HepG2 (cell line): ENCODE results near the gene CFAP73. TPM values are rescaled to one million over a fixed set of nuclear protein-coding genes. Genes with fewer than 3 reads are reported as not detected.

Experiments
- ATAC-seq: fragments of 200-7000 bp; cut with Tn5 transposase; 3 replicates; pipeline ENCODE4 v1.9.1; 2020; ENCODE audit warnings: mild to moderate bottlenecking, moderate library complexity
- BruUV-seq: library from RNA; stranded (reverse); fragments of 400-500 nt; replicated peaks from 2 replicates; lab custom pipeline; 2021; lab: Mats Ljungman, UMichigan
- CTCF ChIA-PET: fragments of 300-600 bp; formaldehyde crosslinking; extraction: SDS; loops from one replicate; lab custom pipeline; 2021; ENCODE audit warnings: low total read pairs, inconsistent platforms, low intra/inter-chr PET ratio; lab: Yijun Ruan, JAX
- POLR2A ChIA-PET: fragments of 350-600 bp; sonication (Branson Sonifier 250); formaldehyde crosslinking; loops from one replicate; lab custom pipeline; 2020; ENCODE audit warnings: antibody characterized with exemption, inconsistent platforms; lab: Yijun Ruan, JAX
- DNase-seq: peaks from one replicate; pipeline ENCODE4 v3.0.0-alpha.2; 2015; ENCODE audit warnings: low spot score
- FAIRE-seq: peaks from 3 replicates; lab custom pipeline; 2011; peaks lifted over from hg19 to GRCh38; lab: Jason Lieb, UNC
- H2AFZ ChIP-seq: one replicate; pipeline ENCODE4 v1.6.1; 2011; ENCODE audit warnings: low read length, inconsistent platforms
- H3K27ac ChIP-seq: fragments of 300-600 bp; 3 replicates; pipeline ENCODE4 v1.8.0; 2011; ENCODE audit warnings: mixed run types, mild to moderate bottlenecking, mixed read lengths, low read length, inconsistent platforms; ENCODE audit not compliant: insufficient read depth; ENCODE audit errors: extremely low read length
- H3K27me3 ChIP-seq, 2 experiments: fragments of 200-600 bp in 1 of 2; 2 replicates in 1 of 2; 3 replicates in 1 of 2; pipeline versions ENCODE4 v1.6.0 to v1.8.0; 2011; ENCODE audit warnings: low read length in 2 of 2, mild to moderate bottlenecking in 2 of 2, moderate library complexity in 2 of 2, inconsistent platforms in 1 of 2; ENCODE audit not compliant: insufficient read depth in 2 of 2, control insufficient read depth in 1 of 2
- H3K36me3 ChIP-seq, 2 experiments: fragments of 200-600 bp in 1 of 2; replicated peaks in 1 of 2; 2 replicates in 1 of 2; 3 replicates in 1 of 2; pipeline versions ENCODE4 v1.5.1 to v1.8.0; 2011; ENCODE audit warnings: low read length in 2 of 2, inconsistent platforms in 1 of 2; ENCODE audit not compliant: insufficient read depth in 2 of 2, control insufficient read depth in 1 of 2
- H3K4me1 ChIP-seq: 2 replicates; pipeline ENCODE4 v1.5.1; 2012; ENCODE audit warnings: low read length, inconsistent platforms; ENCODE audit not compliant: insufficient read depth
- H3K4me2 ChIP-seq: 2 replicates; pipeline ENCODE4 v1.6.0; 2011; ENCODE audit warnings: low read depth, low read length, inconsistent platforms
- H3K4me3 ChIP-seq, 3 experiments: fragments of 200-600 bp in 1 of 3; sonication (generic), shearing (Covaris generic) in 1 of 3; replicated peaks in 1 of 3; 2 replicates each; pipeline ENCODE4 v1.5.1; 2011 to 2016; ENCODE audit warnings: low read length in 3 of 3, inconsistent platforms in 2 of 3, low read depth in 2 of 3, mild to moderate bottlenecking in 2 of 3, control low read depth in 1 of 3, mixed read lengths in 1 of 3; ENCODE audit not compliant: insufficient read depth in 1 of 3
- H3K79me2 ChIP-seq: one replicate; pipeline ENCODE4 v1.6.1; 2011; ENCODE audit warnings: low read length, inconsistent platforms; ENCODE audit not compliant: insufficient read depth
- H3K9ac ChIP-seq: 2 replicates; pipeline ENCODE4 v1.6.0; 2011; ENCODE audit warnings: mild to moderate bottlenecking, low read depth, low read length, inconsistent platforms; ENCODE audit not compliant: insufficient read depth
- H3K9me3 ChIP-seq: 2 replicates; pipeline ENCODE4 v1.5.1; 2012; ENCODE audit warnings: mild to moderate bottlenecking, low read length
- H4K20me1 ChIP-seq: 2 replicates; pipeline ENCODE4 v1.6.0; 2011; ENCODE audit warnings: inconsistent platforms, mild to moderate bottlenecking, low read length, moderate library complexity; ENCODE audit not compliant: insufficient read depth
- AGO2 ChIP-seq: fragments of 200-400 bp; formaldehyde crosslinking; optimal IDR thresholded peaks from 2 replicates; pipeline ENCODE3; 2017; ENCODE audit warnings: mild to moderate bottlenecking, low read depth, low read length, moderate library complexity
- HDAC6 ChIP-seq: fragments of 200-600 bp; sonication (generic); IDR thresholded peaks from 2 replicates; pipeline ENCODE4 v1.7.0; 2017; ENCODE audit warnings: mild to moderate bottlenecking, antibody characterized with exemption, low read length, low read depth
- RBFOX2 ChIP-seq: fragments of 200-400 bp; formaldehyde crosslinking; IDR thresholded peaks from 2 replicates; pipeline ENCODE4 v1.6.1; 2017; ENCODE audit warnings: low read depth, mild to moderate bottlenecking, low read length
- WGBS: methylation state at CpG from one replicate; pipeline ENCODE4 v1.1.6; 2017; ENCODE audit warnings: low lambda C conversion rate; 5-methylcytosine and 5-hydroxymethylcytosine counted together
- in situ Hi-C: cut with HindIII; loops from 2 replicates; pipeline ENCODE4 v1.10.0; 2017; ENCODE audit warnings: low pct_unique_long_range_greater_than_20kb; ENCODE audit not compliant: extremely low pct_ligation_motif_present
- intact Hi-C: fragments of 100-400 bp; cut with micrococcal nuclease; formaldehyde crosslinking; loops from one replicate; pipeline ENCODE4 v1.10.0; 2022; ENCODE audit not compliant: unreplicated experiment
- polyA plus RNA-seq, 8 experiments: library from polyadenylated mRNA; depleted of rRNA in 3 of 8; stranded (reverse) in 7 of 8; unstranded in 1 of 8; fragments of >200 nt; fragmentation: Illumina TruSeq in 4 of 8; extraction: Trizol in 4 of 8; gene quantifications; 2 replicates each; pipeline versions ENCODE4 v1.2.1 to v1.2.3, GENCODE V29; 2011 to 2016; ENCODE audit warnings: low read depth in 4 of 8, missing spikeins in 1 of 8, mixed read lengths in 1 of 8; ENCODE audit not compliant: insufficient read depth in 1 of 8
- total RNA-seq, 5 experiments: library from RNA; depleted of rRNA; stranded (reverse); fragments of >200 nt; fragmentation: Illumina TruSeq; extraction: Trizol; gene quantifications; 2 replicates each; pipeline ENCODE4 v1.2.3, GENCODE V29; 2016; ENCODE audit warnings: low read depth in 1 of 5
- TF ChIP-seq, protein P1 (sequence below): sonication (generic); formaldehyde crosslinking; IDR thresholded peaks from 2 replicates; pipeline ENCODE4 v1.5.1; 2020; ENCODE audit warnings: mild to moderate bottlenecking, missing genetic modification reagents, moderate library complexity

CFAP73 gene
- total and polyA plus RNA-seq, 2 of the 13 experiments (the other 11 are each of a cell fraction or from before 2014, with no cell fraction given): not detected

DNA sequence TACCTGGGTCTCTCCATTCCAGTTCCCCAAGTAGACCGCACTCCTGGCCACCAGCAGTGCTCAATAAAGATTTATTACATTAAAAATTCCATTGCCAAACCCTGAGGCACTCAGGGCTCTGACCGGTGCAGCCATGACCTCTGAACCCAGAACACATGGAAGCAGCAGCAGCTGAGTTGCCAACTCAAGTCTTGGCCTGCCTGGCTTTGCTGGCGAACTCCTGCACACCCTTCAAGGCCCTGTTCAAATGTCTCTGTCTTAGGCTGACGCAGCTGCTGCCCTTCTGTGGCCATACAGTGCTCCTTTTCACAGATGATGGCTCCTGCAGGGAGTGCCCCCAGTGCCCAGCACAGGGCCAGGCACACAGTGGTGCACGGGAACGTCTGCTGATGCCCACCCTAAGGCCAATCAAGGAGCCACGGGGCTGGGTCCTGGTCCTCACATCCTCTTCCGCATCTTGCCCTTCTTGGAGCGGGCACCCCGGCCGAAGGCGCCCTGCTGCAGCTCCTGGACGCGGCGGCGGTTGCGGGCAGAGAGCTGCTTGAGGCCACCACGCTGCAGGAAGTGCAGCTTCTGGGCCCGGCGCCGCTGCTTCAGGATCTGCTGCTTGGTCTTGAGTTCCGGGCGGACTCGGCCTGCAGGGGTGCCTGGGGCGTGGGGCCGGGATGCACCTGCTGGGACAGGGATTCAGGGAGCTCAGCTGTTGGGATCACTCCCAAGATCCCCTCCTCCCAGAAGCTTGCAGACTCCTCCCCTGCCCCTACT, 9.1 kb downstream of the CFAP73 start:
- no peak overlapping the region for H3K4me3 ChIP-seq
- POLR2A ChIA-PET: no interaction called here
- DNase-seq: no peak
- TSS peak; percentile 45 for BruUV-seq
- no peak overlapping the region for H3K27ac ChIP-seq
- in situ Hi-C loops (loop anchor here (5.0 kb wide), 1 partner anchor 111 kb away; no protein-coding TSS in a partner anchor), intact Hi-C loops (no loop called here)
- no peak for ATAC-seq
- FAIRE-seq: no peak
- no peaks in the 10 kb centered on the region for H3K9me3 ChIP-seq
- H2AFZ ChIP-seq: no peak overlapping the region
- no peak overlapping the region for H3K4me2 ChIP-seq
- H4K20me1 ChIP-seq: peaks cover 4% of the 10 kb centered on the region; the same call in 1 of the 2 replicates
- H3K9ac ChIP-seq: no peak overlapping the region
- H3K36me3 ChIP-seq: peaks cover 23 to 45% of the 10 kb centered on the region in 2 experiments
- H3K27me3 ChIP-seq: peaks cover 0 to 17% of the 10 kb centered on the region in 2 experiments; a peak in 3 of 5 replicates
- WGBS: 86% methylated on average over 11 of the region's 26 CpGs
- H3K4me1 ChIP-seq: peaks cover under 1% of the 10 kb centered on the region; the same call in 1 of the 2 replicates
- H3K79me2 ChIP-seq: no peaks in the 10 kb centered on the region
- CTCF ChIA-PET: no interaction called here
- 0 out of 2 replicates have a peak, but pooled peaks have one; percentile 21 for TF ChIP-seq RBFOX2
- TF ChIP-seq, protein P1, sequence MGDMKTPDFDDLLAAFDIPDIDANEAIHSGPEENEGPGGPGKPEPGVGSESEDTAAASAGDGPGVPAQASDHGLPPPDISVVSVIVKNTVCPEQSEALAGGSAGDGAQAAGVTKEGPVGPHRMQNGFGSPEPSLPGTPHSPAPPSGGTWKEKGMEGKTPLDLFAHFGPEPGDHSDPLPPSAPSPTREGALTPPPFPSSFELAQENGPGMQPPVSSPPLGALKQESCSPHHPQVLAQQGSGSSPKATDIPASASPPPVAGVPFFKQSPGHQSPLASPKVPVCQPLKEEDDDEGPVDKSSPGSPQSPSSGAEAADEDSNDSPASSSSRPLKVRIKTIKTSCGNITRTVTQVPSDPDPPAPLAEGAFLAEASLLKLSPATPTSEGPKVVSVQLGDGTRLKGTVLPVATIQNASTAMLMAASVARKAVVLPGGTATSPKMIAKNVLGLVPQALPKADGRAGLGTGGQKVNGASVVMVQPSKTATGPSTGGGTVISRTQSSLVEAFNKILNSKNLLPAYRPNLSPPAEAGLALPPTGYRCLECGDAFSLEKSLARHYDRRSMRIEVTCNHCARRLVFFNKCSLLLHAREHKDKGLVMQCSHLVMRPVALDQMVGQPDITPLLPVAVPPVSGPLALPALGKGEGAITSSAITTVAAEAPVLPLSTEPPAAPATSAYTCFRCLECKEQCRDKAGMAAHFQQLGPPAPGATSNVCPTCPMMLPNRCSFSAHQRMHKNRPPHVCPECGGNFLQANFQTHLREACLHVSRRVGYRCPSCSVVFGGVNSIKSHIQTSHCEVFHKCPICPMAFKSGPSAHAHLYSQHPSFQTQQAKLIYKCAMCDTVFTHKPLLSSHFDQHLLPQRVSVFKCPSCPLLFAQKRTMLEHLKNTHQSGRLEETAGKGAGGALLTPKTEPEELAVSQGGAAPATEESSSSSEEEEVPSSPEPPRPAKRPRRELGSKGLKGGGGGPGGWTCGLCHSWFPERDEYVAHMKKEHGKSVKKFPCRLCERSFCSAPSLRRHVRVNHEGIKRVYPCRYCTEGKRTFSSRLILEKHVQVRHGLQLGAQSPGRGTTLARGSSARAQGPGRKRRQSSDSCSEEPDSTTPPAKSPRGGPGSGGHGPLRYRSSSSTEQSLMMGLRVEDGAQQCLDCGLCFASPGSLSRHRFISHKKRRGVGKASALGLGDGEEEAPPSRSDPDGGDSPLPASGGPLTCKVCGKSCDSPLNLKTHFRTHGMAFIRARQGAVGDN (CRISPR knock-in tag): peak; percentile 31; the same call in 1 of the 2 replicates
- no peak for TF ChIP-seq HDAC6
- TF ChIP-seq AGO2: peak; percentile 70
